GM18502 (cell line): ENCODE results near the gene ST6GALNAC3.
"Not testable (repeated sequence)": the region's sequence is repeated elsewhere in the genome, so short reads cannot be mapped to it uniquely, and the experiment has no call there.

ENCODE experiments used
- ATAC-seq: cut with Tn5 transposase; IDR thresholded peaks from one replicate; pipeline ENCODE4 v1.9.1; 2021; ENCODE audit warnings: mild to moderate bottlenecking; ENCODE audit not compliant: unreplicated experiment, poor library complexity

The ST6GALNAC3 gene

GRCh38 chr1:76070538-76070937 lies 4.0 kb upstream of the ST6GALNAC3 start:
- no peak for ATAC-seq

GRCh38 chr1:76073481-76073880 lies 1.1 kb upstream of the ST6GALNAC3 start:
- no peak for ATAC-seq

GRCh38 chr1:76075188-76075489 lies 593 bp downstream of the ST6GALNAC3 start:
- ATAC-seq = no peak

DNA sequence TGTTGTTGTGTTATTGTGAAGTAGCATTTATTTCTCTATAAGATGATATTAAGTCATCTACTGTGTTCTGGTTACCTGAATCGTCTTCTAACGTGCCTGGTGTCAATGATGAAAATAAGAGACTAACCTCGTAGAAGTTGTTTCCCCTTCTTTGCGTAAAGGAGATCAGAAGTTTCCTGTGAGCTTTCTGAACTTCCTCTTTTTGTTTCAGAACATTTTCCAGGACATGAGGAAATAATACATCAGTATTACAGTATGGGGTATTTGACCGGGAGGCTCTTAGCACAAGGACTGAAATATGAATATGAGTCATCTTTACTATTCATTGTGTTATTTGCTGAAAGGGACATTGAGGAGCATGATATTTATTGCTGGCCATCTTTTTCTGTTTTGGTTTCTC lies 1.3 kb downstream of the ST6GALNAC3 start:
- peak; percentile 39 for ATAC-seq

- ATAC-seq = no peak
These were observed 5.1 kb downstream of the ST6GALNAC3 start for GRCh38 chr1:76079475-76080227.

DNA sequence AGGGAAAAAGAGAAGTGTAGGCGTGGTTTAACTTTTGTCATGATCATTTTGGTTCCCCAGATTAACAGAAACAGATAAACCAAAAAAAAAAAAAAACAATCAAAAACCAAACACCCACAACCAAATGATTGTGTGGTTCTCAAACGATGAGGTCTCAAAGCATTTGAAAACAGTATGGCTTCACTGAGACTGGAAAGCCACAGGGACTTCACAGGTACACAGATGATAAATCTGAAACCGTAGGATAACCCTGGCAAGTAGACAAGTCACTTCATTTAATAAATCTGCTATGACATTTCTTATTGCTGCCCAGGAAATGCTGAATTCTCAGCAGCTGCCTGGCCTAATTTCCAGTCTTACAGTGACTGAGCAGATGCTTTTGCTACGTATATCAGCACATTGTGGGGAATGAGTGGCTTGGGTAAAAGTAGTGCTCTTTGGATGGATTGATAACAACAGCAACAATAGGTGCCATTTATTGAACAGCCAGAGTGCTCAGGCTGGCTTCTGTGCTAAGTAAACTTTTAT lies 6.1 kb downstream of the ST6GALNAC3 start:
- ATAC-seq = no peak

DNA sequence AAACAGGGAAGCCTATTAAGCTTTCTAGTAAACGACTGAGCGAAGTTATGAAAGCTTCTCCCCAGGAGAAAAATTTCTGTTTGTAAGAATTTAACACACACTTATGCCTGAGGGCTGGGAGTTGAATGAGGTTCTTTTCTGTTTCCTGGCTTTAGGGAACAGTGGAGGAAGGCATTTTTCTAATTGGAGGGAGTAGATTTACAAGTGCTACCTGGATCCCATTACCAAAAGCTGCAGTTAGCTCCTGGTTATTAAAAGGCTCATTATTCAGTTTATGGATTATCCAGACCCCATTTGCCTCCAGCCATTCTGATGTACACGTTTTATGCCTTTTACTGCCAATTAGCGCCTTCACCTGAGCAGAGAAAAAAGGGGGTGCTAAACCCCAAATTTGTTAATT lies 7.5 kb downstream of the ST6GALNAC3 start:
- no peak for ATAC-seq

GRCh38 chr1:76083189-76083588 lies 8.6 kb downstream of the ST6GALNAC3 start:
- ATAC-seq = no peak

DNA sequence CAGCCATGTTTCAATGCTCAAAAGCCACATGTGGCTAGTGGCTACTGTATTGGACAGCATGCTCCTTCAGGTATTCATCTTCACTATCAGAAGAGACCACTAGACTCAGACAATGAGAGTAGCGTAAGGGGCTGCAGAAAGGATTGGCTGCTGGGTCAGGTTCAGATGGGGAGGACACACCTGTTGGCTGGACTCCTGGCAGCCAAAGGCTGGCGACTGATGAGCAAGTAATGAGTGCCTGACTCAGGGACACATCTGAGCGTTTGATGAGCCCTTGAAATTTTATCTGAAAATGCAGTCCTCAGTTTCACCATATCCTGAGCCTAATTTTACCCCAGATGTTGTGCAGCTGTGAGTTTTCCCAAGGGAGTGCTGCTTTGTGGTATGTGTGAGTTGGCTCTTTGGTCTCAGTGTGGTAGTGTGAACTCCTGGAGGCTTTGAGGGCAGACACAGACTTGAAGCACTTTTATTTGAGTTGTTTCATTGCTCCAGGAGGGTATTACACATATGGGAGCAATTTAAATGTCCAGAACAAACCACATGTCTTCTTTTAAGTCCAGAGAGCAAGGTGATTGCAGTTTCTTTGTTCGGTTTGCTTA lies 9.6 kb downstream of the ST6GALNAC3 start:
- ATAC-seq = no peak

GRCh38 chr1:76084685-76085084 lies 10.1 kb downstream of the ST6GALNAC3 start:
- no peak for ATAC-seq

GRCh38 chr1:76086109-76086508 lies 11.6 kb downstream of the ST6GALNAC3 start:
- ATAC-seq = no peak

- ATAC-seq = no peak
These were observed 12.1 kb downstream of the ST6GALNAC3 start for GRCh38 chr1:76086597-76086996.

DNA sequence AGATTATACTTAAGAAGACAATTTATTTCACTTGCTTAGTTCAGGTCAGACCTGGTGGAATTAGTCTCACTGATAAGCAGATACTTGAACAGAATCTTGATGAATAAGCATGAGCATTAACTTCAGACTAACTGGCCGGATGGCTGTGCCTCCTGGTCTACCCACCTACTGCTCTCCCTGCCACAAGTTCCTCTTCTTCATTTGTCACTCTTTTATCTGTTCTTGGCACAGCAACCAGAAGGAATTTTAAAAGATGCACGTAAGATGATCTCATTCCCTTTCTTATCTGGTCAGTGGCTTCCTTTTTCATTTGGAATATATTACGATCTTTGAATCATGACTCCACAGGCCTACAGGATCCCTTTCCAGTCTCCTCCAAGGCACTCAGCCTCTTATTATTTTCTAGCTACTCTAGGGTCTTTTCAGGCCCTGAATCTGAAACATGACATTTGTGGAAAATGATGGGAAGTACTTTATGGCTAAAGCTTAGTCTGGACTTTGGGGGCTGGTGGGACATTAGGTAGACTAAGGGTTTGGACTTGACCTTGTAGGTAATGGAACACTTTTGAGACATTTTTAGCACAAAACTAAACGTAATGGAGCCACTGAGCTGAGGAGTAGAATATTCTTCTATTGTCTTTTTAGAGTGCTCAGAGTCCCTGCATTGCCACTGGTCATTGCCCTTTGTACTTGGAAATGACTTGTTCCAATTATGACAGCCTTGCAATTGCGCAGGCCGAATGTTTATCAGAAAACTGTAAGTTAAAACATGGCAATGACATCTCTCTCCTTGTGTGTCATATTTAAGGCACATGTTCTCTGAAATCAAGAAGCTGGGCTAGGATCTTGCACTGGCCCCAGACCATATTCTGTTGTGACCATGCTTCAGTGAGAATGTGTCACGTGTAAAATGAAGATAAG lies 16.0 kb downstream of the ST6GALNAC3 start:
- no peak for ATAC-seq

GRCh38 chr1:76092812-76093211 lies 18.3 kb downstream of the ST6GALNAC3 start:
- no peak for ATAC-seq

DNA sequence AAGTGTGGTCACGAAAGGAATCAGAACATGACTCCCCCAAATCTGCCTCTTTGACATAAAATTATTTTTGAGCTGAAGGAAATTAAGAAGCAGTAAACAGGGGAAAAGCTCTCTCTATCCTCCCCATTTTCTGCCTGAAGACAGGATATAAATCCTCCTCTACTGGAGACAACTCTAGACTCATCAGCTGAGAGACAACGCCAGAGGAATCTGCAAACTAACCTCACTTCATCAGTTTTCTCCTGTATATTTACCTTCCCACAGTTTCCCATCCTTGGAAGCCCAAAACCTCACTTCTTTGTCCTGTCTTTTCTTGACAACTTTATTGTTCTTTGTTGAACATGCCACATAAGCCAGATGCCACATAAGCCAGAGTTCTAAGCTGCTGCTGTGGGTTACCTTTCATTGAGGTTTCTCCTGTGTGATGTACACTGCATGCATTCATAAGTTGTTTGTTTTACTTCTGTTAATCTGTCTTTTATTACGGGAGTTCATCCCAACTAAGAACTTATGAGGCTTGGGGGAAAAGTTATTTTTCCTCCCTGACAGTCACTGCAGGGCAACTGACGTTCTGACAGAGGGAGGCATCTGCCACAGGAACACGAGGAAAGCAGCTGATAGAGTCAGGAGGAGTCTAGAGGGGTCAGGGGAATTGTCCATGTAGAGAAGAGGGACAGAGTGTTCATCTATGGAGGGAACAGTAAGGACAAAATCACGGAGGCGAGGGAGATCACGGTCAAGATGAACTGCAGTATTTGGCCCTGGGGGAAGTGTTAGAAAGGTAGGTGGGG lies 19.2 kb downstream of the ST6GALNAC3 start:
- ATAC-seq = no peak

DNA sequence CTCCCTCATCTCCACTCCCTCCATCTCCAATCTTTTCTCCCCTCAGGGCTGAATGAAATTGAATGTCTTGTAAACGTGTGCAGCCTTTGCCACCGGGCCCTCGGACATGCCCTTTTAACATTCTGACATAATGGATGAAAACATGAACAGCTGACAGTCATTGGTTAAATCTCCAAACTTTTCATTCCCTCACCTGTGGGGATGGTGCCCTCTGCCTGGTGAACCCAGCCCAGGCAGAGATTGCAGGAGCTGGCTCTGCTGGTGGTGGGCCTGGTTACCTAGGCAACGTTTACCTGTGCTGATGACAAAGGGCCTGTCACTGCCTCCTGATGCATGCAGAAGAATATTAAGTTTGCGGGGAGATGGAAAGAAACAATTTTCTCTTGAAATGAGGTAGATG lies 21.3 kb downstream of the ST6GALNAC3 start:
- no peak for ATAC-seq

DNA sequence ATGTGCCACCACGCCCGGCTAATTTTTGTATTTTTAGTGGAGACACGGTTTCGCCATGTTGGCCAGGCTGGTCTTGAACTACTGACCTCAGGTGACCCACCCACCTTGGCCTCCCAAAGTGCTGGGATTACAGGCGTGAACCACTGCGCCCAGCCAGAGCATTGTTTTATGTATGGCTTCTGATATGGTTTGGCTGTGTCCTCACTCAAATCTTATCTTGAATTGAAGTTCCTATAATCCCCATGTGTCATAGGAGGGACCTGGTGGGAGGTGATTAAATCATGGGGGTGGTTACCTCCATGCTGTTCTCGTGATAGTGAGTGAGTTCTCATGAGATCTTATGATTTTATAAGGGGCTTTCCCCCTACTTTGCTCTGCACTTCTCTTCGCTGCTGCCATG lies 22.5 kb downstream of the ST6GALNAC3 start:
- ATAC-seq = not testable (repeated sequence)

- no peak for ATAC-seq
These were observed 24.3 kb downstream of the ST6GALNAC3 start for GRCh38 chr1:76098845-76099244.

- no peak for ATAC-seq
These were observed 27.0 kb downstream of the ST6GALNAC3 start for GRCh38 chr1:76101548-76101947.

- no peak for ATAC-seq
These were observed 27.5 kb downstream of the ST6GALNAC3 start for GRCh38 chr1:76102046-76102445.
